Measurements from ENCODE around the gene BCKDHB.
"Not testable (repeated sequence)": the region's sequence is repeated elsewhere in the genome, so short reads cannot be mapped to it uniquely, and the experiment has no call there.

Gene BCKDHB

GRCh38 chr6:80106418-80107235 lies at the start of gene BCKDHB:
TSS of gene BCKDHB (plus strand) at chr6:80106671. CDS start at chr6:80106694, 23 bp downstream.
- peak; percentile 99 for DNase-seq

- no peak for DNase-seq
These were observed 45.7 kb upstream of the BCKDHB start for GRCh38 chr6:80060774-80061173.

GRCh38 chr6:80068146-80068545 lies 38.3 kb upstream of the BCKDHB start:
- DNase-seq = not testable (repeated sequence)

GRCh38 chr6:80070431-80070830 lies 36.0 kb upstream of the BCKDHB start:
- not testable (repeated sequence) for DNase-seq

- no peak for DNase-seq
These were observed 29.4 kb upstream of the BCKDHB start for GRCh38 chr6:80077067-80077466.

- no peak for DNase-seq
These were observed 17.8 kb upstream of the BCKDHB start for GRCh38 chr6:80088637-80089036.

GRCh38 chr6:80091506-80091905 lies 15.0 kb upstream of the BCKDHB start:
- no peak for DNase-seq

- DNase-seq = peak; percentile 17
These were observed 12.5 kb upstream of the BCKDHB start for GRCh38 chr6:80094017-80094416.

GRCh38 chr6:80095600-80095999 lies 10.9 kb upstream of the BCKDHB start:
- DNase-seq = no peak

GRCh38 chr6:80098392-80098791 lies 8.1 kb upstream of the BCKDHB start:
- DNase-seq = no peak

GRCh38 chr6:80104520-80104919 lies 2.0 kb upstream of the BCKDHB start:
- DNase-seq = no peak

- DNase-seq = no peak
These were observed 476 bp upstream of the BCKDHB start for GRCh38 chr6:80105972-80106417.

GRCh38 chr6:80122576-80122975 lies 16.1 kb downstream of the BCKDHB start:
- not testable (repeated sequence) for DNase-seq

GRCh38 chr6:80126657-80127345 lies 20.3 kb downstream of the BCKDHB start:
- DNase-seq = no peak

GRCh38 chr6:80129485-80129884 lies 23.0 kb downstream of the BCKDHB start:
- no peak for DNase-seq

GRCh38 chr6:80133020-80133419 lies 26.5 kb downstream of the BCKDHB start:
- peak; percentile 43 for DNase-seq

- no peak for DNase-seq
These were observed 27.6 kb downstream of the BCKDHB start for GRCh38 chr6:80134065-80134464.

GRCh38 chr6:80142586-80142985 lies 36.1 kb downstream of the BCKDHB start:
- DNase-seq = no peak

- peak; percentile 95 for DNase-seq
These were observed 37.0 kb downstream of the BCKDHB start for GRCh38 chr6:80143419-80143937.

- no peak for DNase-seq
These were observed 38.4 kb downstream of the BCKDHB start for GRCh38 chr6:80144753-80145315.

- no peak for DNase-seq
These were observed 39.0 kb downstream of the BCKDHB start for GRCh38 chr6:80145509-80145908.

GRCh38 chr6:80145921-80146320 lies 39.5 kb downstream of the BCKDHB start:
- no peak for DNase-seq

GRCh38 chr6:80148220-80148619 lies 41.7 kb downstream of the BCKDHB start:
- DNase-seq = no peak

GRCh38 chr6:80151635-80152034 lies 45.2 kb downstream of the BCKDHB start:
- no peak for DNase-seq

All from EL (cell line).